Osteocyte (in vitro differentiated cells): ENCODE data around the gene THSD4. TPM values are rescaled to one million over a fixed set of nuclear protein-coding genes. Genes with fewer than 3 reads are reported as not detected.

ENCODE experiments used
- total RNA-seq: library from RNA; stranded (reverse); gene quantifications from 2 replicates; pipeline ENCODE4 v1.2.1, GENCODE V29; 2021

THSD4 gene
- total RNA-seq, 1 donor from 2014 or later: 5.7 TPM

Other genes starting within 250 kb of the THSD4 start
- 1.5 and 1.7 TPM in 2 replicates for gene THAP10, start 223.0 kb upstream of the THSD4 start, total RNA-seq
- gene LRRC49, start 222.6 kb upstream of the THSD4 start, total RNA-seq: 8.9 and 12.5 TPM in 2 replicates